ENCODE measurements around the gene TMEM132D. TPM values are rescaled to one million over a fixed set of nuclear protein-coding genes. Genes with fewer than 3 reads are reported as not detected.

The TMEM132D gene
- total and polyA plus RNA-seq, 2 donors from 2014 or later: 0.13 TPM; not detected in 1

GRCh38 chr12:129203456-129203855, 700.4 kb downstream of the TMEM132D start:
- no peaks in the 10 kb centered on the region for H3K4me1 ChIP-seq (ENCODE audit: control insufficient read depth in 2 of 3, insufficient read depth in 2 of 3, low read depth in 1 of 3, low read length in 3 of 3)
- DNase-seq (no peak), FAIRE-seq (no peak)
- H3K27ac ChIP-seq (ENCODE audit: low read depth in 2 of 2, low read length in 2 of 2): no peak overlapping the region
- TF ChIP-seq CTCF (IDR thresholded peaks at IDR 0.05; ENCODE audit: borderline replicate concordance, extremely low read depth, insufficient read depth): no peak
- intact Hi-C loops (cut with DNase I): no loop called here
- no peak overlapping the region for H3K4me3 ChIP-seq (ENCODE audit: low read length in 3 of 3)
- no peaks in the 10 kb centered on the region for H3K9me3 ChIP-seq (ENCODE audit: control insufficient read depth in 2 of 3, insufficient read depth in 1 of 3, low read length in 3 of 3)
- H3K9ac ChIP-seq (ENCODE audit: low read length in 3 of 3): no peak overlapping the region
- no peaks in the 10 kb centered on the region for H3K27me3 ChIP-seq (ENCODE audit: control insufficient read depth, insufficient read depth, low read length)
- H3K36me3 ChIP-seq (ENCODE audit: control insufficient read depth in 2 of 3, insufficient read depth in 3 of 3, low read length in 3 of 3): no peaks in the 10 kb centered on the region

- FAIRE-seq: no peak
Measured at GRCh38 chr12:129202109-129202814, 701.6 kb downstream of the TMEM132D start.

GRCh38 chr12:129201029-129201428, 702.8 kb downstream of the TMEM132D start:
- H3K9ac ChIP-seq (ENCODE audit: low read length in 3 of 3): no peak overlapping the region
- no peaks in the 10 kb centered on the region for H3K9me3 ChIP-seq (ENCODE audit: control insufficient read depth in 2 of 3, insufficient read depth in 1 of 3, low read length in 3 of 3)
- H3K4me3 ChIP-seq (ENCODE audit: low read length in 3 of 3): no peak overlapping the region
- intact Hi-C loops (cut with DNase I): no loop called here
- H3K4me1 ChIP-seq (ENCODE audit: control insufficient read depth in 2 of 3, insufficient read depth in 2 of 3, low read depth in 1 of 3, low read length in 3 of 3): no peaks in the 10 kb centered on the region
- FAIRE-seq: no peak
- no peak overlapping the region for H3K27ac ChIP-seq (ENCODE audit: low read depth in 2 of 2, low read length in 2 of 2)
- no peaks in the 10 kb centered on the region for H3K36me3 ChIP-seq (ENCODE audit: control insufficient read depth in 2 of 3, insufficient read depth in 3 of 3, low read length in 3 of 3)
- TF ChIP-seq CTCF (IDR thresholded peaks at IDR 0.05; ENCODE audit: borderline replicate concordance, extremely low read depth, insufficient read depth): no peak
- no peaks in the 10 kb centered on the region for H3K27me3 ChIP-seq (ENCODE audit: control insufficient read depth, insufficient read depth, low read length)
- no peak for DNase-seq

More at GRCh38 chr12:129202109-129202814, 701.6 kb downstream of the TMEM132D start:
- no peak overlapping the region for H3K4me3 ChIP-seq (ENCODE audit: low read length in 3 of 3)
- H3K27me3 ChIP-seq (ENCODE audit: control insufficient read depth, insufficient read depth, low read length): no peaks in the 10 kb centered on the region
- H3K27ac ChIP-seq (ENCODE audit: low read depth in 2 of 2, low read length in 2 of 2): no peak overlapping the region
- H3K36me3 ChIP-seq (ENCODE audit: control insufficient read depth in 2 of 3, insufficient read depth in 3 of 3, low read length in 3 of 3): no peaks in the 10 kb centered on the region
- TF ChIP-seq CTCF (IDR thresholded peaks at IDR 0.05; ENCODE audit: borderline replicate concordance, extremely low read depth, insufficient read depth): no peak
- H3K9me3 ChIP-seq (ENCODE audit: control insufficient read depth in 2 of 3, insufficient read depth in 1 of 3, low read length in 3 of 3): no peaks in the 10 kb centered on the region
- intact Hi-C loops (cut with DNase I): no loop called here
- DNase-seq: no peak
- no peak overlapping the region for H3K9ac ChIP-seq (ENCODE audit: low read length in 3 of 3)
- H3K4me1 ChIP-seq (ENCODE audit: control insufficient read depth in 2 of 3, insufficient read depth in 2 of 3, low read depth in 1 of 3, low read length in 3 of 3): no peaks in the 10 kb centered on the region

Measured in kidney (tissue), 14 donors.